HG03558 (cell line): Measurements from ENCODE around the gene KCNH6.

ENCODE experiments used
- ATAC-seq: cut with Tn5 transposase; IDR thresholded peaks from one replicate; pipeline ENCODE4 v1.9.1; 2021; ENCODE audit warnings: moderate number of reproducible peaks; ENCODE audit not compliant: unreplicated experiment; ENCODE audit errors: extremely low read depth

Gene KCNH6

GRCh38 chr17:63530557-63531021 is 7.4 kb downstream of the KCNH6 start:
- no peak for ATAC-seq

GRCh38 chr17:63531022-63531965 is 8.1 kb downstream of the KCNH6 start:
- ATAC-seq: no peak

GRCh38 chr17:63533433-63534077 is 10.4 kb downstream of the KCNH6 start:
- no peak for ATAC-seq

- no peak for ATAC-seq
These were observed 11.0 kb downstream of the KCNH6 start for GRCh38 chr17:63534078-63534570.

GRCh38 chr17:63534816-63535455 is 11.8 kb downstream of the KCNH6 start:
- ATAC-seq: no peak

GRCh38 chr17:63535640-63536039 is 12.5 kb downstream of the KCNH6 start:
- ATAC-seq: no peak

GRCh38 chr17:63537001-63537400 is 13.8 kb downstream of the KCNH6 start:
- ATAC-seq: no peak

- ATAC-seq: no peak
These were observed 15.0 kb downstream of the KCNH6 start for GRCh38 chr17:63537991-63538692.

- ATAC-seq: no peak
These were observed 15.8 kb downstream of the KCNH6 start for GRCh38 chr17:63538693-63539595.

GRCh38 chr17:63540590-63540989 is 17.4 kb downstream of the KCNH6 start:
- ATAC-seq: no peak

GRCh38 chr17:63542218-63542545 is 19.0 kb downstream of the KCNH6 start:
- no peak for ATAC-seq

- ATAC-seq: no peak
These were observed 20.0 kb downstream of the KCNH6 start for GRCh38 chr17:63542942-63543821.

GRCh38 chr17:63543822-63544420 is 20.8 kb downstream of the KCNH6 start:
- ATAC-seq: no peak

- ATAC-seq: no peak
These were observed 21.5 kb downstream of the KCNH6 start for GRCh38 chr17:63544467-63545301.

GRCh38 chr17:63546308-63547082 is 23.3 kb downstream of the KCNH6 start:
- no peak for ATAC-seq

GRCh38 chr17:63547083-63547523 is 23.9 kb downstream of the KCNH6 start:
- no peak for ATAC-seq
